HUES64 (cell line): Measurements from ENCODE around the gene PPP1R9B.

Source experiments
- H3K27ac ChIP-seq: 2 replicates; pipeline ENCODE4 v1.7.0; 2013; ENCODE audit warnings: low read depth, low read length, inconsistent platforms
- H3K27me3 ChIP-seq: 2 replicates; pipeline ENCODE4 v1.6.1; 2013; ENCODE audit warnings: mild to moderate bottlenecking, low read length; ENCODE audit not compliant: insufficient read depth
- H3K36me3 ChIP-seq: 2 replicates; pipeline ENCODE4 v1.6.1; 2013; ENCODE audit warnings: mild to moderate bottlenecking, low read length; ENCODE audit not compliant: insufficient read depth
- H3K4me1 ChIP-seq: 2 replicates; pipeline ENCODE4 v1.6.1; 2013; ENCODE audit warnings: mild to moderate bottlenecking, low read length, moderate library complexity; ENCODE audit not compliant: insufficient read depth
- H3K4me3 ChIP-seq: 2 replicates; pipeline ENCODE4 v1.5.1; 2013; ENCODE audit warnings: mild to moderate bottlenecking, low read length, moderate library complexity
- H3K9ac ChIP-seq: 2 replicates; pipeline ENCODE4 v1.6.1; 2013; ENCODE audit warnings: mild to moderate bottlenecking, low read depth, low read length
- H3K9me3 ChIP-seq: 2 replicates; pipeline ENCODE4 v1.6.1; 2013; ENCODE audit warnings: low read depth, low read length; ENCODE audit not compliant: insufficient read depth
- WGBS: fragments of 150-250, 120-280 bp; methylation state at CpG from one replicate; pipeline ENCODE4 v1.1.7; 2013; ENCODE audit warnings: missing lambda C conversion rate; 5-methylcytosine and 5-hydroxymethylcytosine counted together

Gene PPP1R9B

GRCh38 chr17:50186661-50187393 lies 36.4 kb upstream of the PPP1R9B start:
- no peak overlapping the region for H3K9ac ChIP-seq
- no peaks in the 10 kb centered on the region for H3K9me3 ChIP-seq
- H3K27me3 ChIP-seq: no peaks in the 10 kb centered on the region
- 92% methylated on average over 24 of the region's 24 CpGs for WGBS
- H3K4me1 ChIP-seq: peaks cover 16% of the 10 kb centered on the region
- H3K4me3 ChIP-seq: no peak overlapping the region
- peaks cover 65% of the 10 kb centered on the region for H3K36me3 ChIP-seq
- H3K27ac ChIP-seq: no peak overlapping the region

GRCh38 chr17:50185631-50186471 lies 35.4 kb upstream of the PPP1R9B start:
- 90% methylated on average over 31 of the region's 31 CpGs for WGBS

GRCh38 chr17:50184611-50185398 lies 34.3 kb upstream of the PPP1R9B start:
- 69% methylated on average over 18 of the region's 19 CpGs for WGBS
- Histone ChIP-seq H3K9me3 (no peaks in the 10 kb centered on the region), H3K4me1 (peaks cover 16% of the 10 kb centered on the region), H3K27me3 (no peaks in the 10 kb centered on the region), H3K9ac (no peak overlapping the region), H3K4me3 (no peak overlapping the region), H3K36me3 (peaks cover 45% of the 10 kb centered on the region), H3K27ac (no peak overlapping the region)

More at GRCh38 chr17:50185631-50186471, 35.4 kb upstream of the PPP1R9B start:
- Histone ChIP-seq H3K4me1 (peaks cover 16% of the 10 kb centered on the region), H3K27ac (no peak overlapping the region), H3K36me3 (peaks cover 55% of the 10 kb centered on the region), H3K4me3 (no peak overlapping the region), H3K9ac (no peak overlapping the region), H3K27me3 (no peaks in the 10 kb centered on the region), H3K9me3 (no peaks in the 10 kb centered on the region)

GRCh38 chr17:50184064-50184463 lies 33.6 kb upstream of the PPP1R9B start:
- Histone ChIP-seq H3K27me3 (no peaks in the 10 kb centered on the region), H3K27ac (no peak overlapping the region), H3K9me3 (no peaks in the 10 kb centered on the region), H3K4me1 (peaks cover 16% of the 10 kb centered on the region), H3K9ac (no peak overlapping the region), H3K36me3 (peaks cover 38% of the 10 kb centered on the region), H3K4me3 (no peak overlapping the region)
- 29% methylated on average over 5 of the region's 8 CpGs for WGBS

- H3K4me3 ChIP-seq: no peak overlapping the region
- H3K27ac ChIP-seq: no peak overlapping the region
- 70% methylated on average over 11 of the region's 12 CpGs for WGBS
These were observed 33.0 kb upstream of the PPP1R9B start for GRCh38 chr17:50183421-50183994.

GRCh38 chr17:50182783-50183420 lies 32.4 kb upstream of the PPP1R9B start:
- WGBS: 86% methylated on average over 18 of the region's 18 CpGs
- peaks cover 25% of the 10 kb centered on the region for H3K4me1 ChIP-seq
- H3K27ac ChIP-seq: no peak overlapping the region
- no peaks in the 10 kb centered on the region for H3K9me3 ChIP-seq
- no peak overlapping the region for H3K4me3 ChIP-seq
- 0 out of 2 replicates have a peak overlapping the region, but pooled peaks have one; percentile 18 for H3K9ac ChIP-seq
- H3K27me3 ChIP-seq: no peaks in the 10 kb centered on the region
- H3K36me3 ChIP-seq: peaks cover 26% of the 10 kb centered on the region

More at GRCh38 chr17:50183421-50183994, 33.0 kb upstream of the PPP1R9B start:
- peak overlapping the region; percentile 18; the same call in 1 of the 2 replicates for H3K9ac ChIP-seq
- peaks cover 32% of the 10 kb centered on the region for H3K36me3 ChIP-seq
- H3K27me3 ChIP-seq: no peaks in the 10 kb centered on the region
- H3K4me1 ChIP-seq: peaks cover 20% of the 10 kb centered on the region
- H3K9me3 ChIP-seq: no peaks in the 10 kb centered on the region

- Histone ChIP-seq H3K4me3 (no peak overlapping the region), H3K9me3 (no peaks in the 10 kb centered on the region), H3K27ac (no peak overlapping the region), H3K27me3 (no peaks in the 10 kb centered on the region), H3K9ac (no peak overlapping the region), H3K36me3 (peaks cover 16% of the 10 kb centered on the region), H3K4me1 (peaks cover 30% of the 10 kb centered on the region)
- WGBS: 91% methylated on average over 12 of the region's 12 CpGs
These were observed 31.4 kb upstream of the PPP1R9B start for GRCh38 chr17:50181591-50182560.

GRCh38 chr17:50181144-50181543 lies 30.7 kb upstream of the PPP1R9B start:
- 95% methylated on average over 13 of the region's 13 CpGs for WGBS

GRCh38 chr17:50180620-50181019 lies 30.1 kb upstream of the PPP1R9B start:
- Histone ChIP-seq H3K9ac (no peak overlapping the region), H3K4me1 (peaks cover 30% of the 10 kb centered on the region), H3K9me3 (no peaks in the 10 kb centered on the region), H3K27me3 (no peaks in the 10 kb centered on the region), H3K27ac (no peak overlapping the region), H3K36me3 (peaks cover 3% of the 10 kb centered on the region), H3K4me3 (no peak overlapping the region)
- WGBS: 83% methylated on average over 11 of the region's 12 CpGs

More at GRCh38 chr17:50181144-50181543, 30.7 kb upstream of the PPP1R9B start:
- H3K4me3 ChIP-seq: no peak overlapping the region
- peaks cover 30% of the 10 kb centered on the region for H3K4me1 ChIP-seq
- no peaks in the 10 kb centered on the region for H3K9me3 ChIP-seq
- H3K36me3 ChIP-seq: peaks cover 8% of the 10 kb centered on the region
- H3K27me3 ChIP-seq: no peaks in the 10 kb centered on the region
- no peak overlapping the region for H3K9ac ChIP-seq
- no peak overlapping the region for H3K27ac ChIP-seq
